ENCODE results near the gene TMPRSS11B.
A peak's percentile ranks its signal among the peaks of the same experiment; 100 is the strongest.
"Not testable (repeated sequence)": the region's sequence is repeated elsewhere in the genome, so short reads cannot be mapped to it uniquely, and the experiment has no call there.

The TMPRSS11B gene

GRCh38 chr4:68218044-68218443, 27.4 kb downstream of the TMPRSS11B start:
- DNase-seq (ENCODE audit: low read depth) = peak; percentile 32

DNA sequence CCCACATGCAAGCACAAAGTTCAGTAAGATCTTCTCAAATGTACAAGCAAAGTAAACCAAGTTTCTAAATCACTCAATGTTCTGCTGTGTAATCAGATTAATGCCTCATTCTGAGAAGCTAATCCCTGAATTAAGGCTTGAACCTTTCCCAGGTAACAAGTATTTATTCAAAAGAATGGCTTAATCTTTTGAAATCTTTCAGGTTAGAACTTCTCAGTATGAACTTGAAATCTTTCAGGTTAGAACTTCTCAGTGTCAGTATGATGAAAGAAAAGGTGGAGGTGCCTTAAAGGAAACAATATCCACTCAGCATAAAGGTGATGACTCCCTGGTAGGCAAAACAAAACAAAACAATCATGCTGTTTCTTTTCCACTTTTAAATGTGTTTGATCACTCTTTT, 29.0 kb downstream of the TMPRSS11B start:
- no peak for DNase-seq (ENCODE audit: low read depth)

GRCh38 chr4:68209003-68209402, 36.5 kb downstream of the TMPRSS11B start:
- peak; percentile 7 for DNase-seq (ENCODE audit: low read depth)

- not testable (repeated sequence) for DNase-seq (ENCODE audit: low read depth)
These were observed 51.2 kb downstream of the TMPRSS11B start for GRCh38 chr4:68194305-68194704.

- DNase-seq (ENCODE audit: low read depth) = no peak
These were observed 52.3 kb downstream of the TMPRSS11B start for GRCh38 chr4:68193194-68193593.

GRCh38 chr4:68187145-68187544, 58.3 kb downstream of the TMPRSS11B start:
- no peak for DNase-seq (ENCODE audit: low read depth)

- DNase-seq (ENCODE audit: low read depth) = no peak
These were observed 60.6 kb downstream of the TMPRSS11B start for GRCh38 chr4:68184923-68185322.

GRCh38 chr4:68183417-68183816, 62.1 kb downstream of the TMPRSS11B start:
- peak; percentile 38 for DNase-seq (ENCODE audit: low read depth)

DNA sequence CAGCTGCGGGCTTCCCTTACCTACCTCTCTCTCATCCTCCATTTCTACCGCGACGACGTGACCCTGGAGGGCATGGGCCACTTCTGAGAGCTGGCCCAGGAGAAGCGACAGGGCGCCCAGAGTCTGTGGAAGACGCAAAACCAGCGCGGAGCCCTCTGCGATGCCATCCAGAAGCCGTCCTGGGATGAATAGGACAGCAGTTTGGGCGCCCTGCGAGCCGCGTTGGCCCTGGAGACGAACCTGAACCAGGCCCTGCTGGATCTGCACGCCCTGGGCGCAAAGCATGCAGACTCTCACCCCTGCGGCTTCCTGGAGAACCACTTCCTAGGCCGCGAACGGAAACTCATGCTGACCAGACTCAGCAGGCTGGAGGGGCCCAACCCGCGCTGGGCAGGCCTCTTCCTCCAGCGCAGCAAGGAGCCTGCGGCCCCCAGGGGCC, 63.1 kb downstream of the TMPRSS11B start:
- DNase-seq (ENCODE audit: low read depth) = no peak

GRCh38 chr4:68180849-68181526, 64.5 kb downstream of the TMPRSS11B start:
- DNase-seq (ENCODE audit: low read depth) = peak; percentile 88

DNA sequence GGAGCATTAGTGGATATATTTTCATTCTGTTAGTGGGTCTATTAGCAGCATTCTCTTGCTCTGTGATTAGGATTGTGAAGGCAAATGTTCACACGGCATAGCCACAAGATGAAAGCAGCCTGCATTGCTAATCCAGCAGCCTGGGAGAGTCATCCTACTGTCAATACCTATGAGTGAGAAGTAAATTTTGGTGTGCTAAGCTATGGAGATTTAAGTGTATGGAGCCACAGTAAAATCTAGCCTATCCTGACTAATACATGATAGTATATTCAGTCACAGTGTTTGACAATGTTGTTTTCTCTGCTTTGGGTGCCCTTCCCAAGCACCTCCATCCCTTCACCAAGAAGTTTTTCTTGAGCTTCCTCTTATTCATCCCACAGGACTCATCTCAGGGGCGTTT, 68.6 kb downstream of the TMPRSS11B start:
- DNase-seq (ENCODE audit: low read depth) = peak; percentile 12

All from amniotic epithelial cell (primary cell).